Breast epithelium (tissue), 3 donors: Measurements from ENCODE around the gene CDH18.

Source experiments
- CTCF ChIP-seq, 3 donors: fragments of 450-650 bp; IDR thresholded peaks; one replicate each; pipeline ENCODE4 v1.5.1; 2016 to 2017; ENCODE audit warnings: antibody characterized with exemption in 3 of 3, mild to moderate bottlenecking in 3 of 3, moderate library complexity in 3 of 3
- POLR2A ChIP-seq: fragments of 450-650 bp; IDR thresholded peaks from one replicate; pipeline ENCODE4 v1.6.1; 2016; ENCODE audit warnings: antibody characterized with exemption, mild to moderate bottlenecking, moderate library complexity
- POLR2AphosphoS5 ChIP-seq, 3 donors: sonication (generic); formaldehyde crosslinking; IDR thresholded peaks; one replicate each; pipeline ENCODE4 v1.6.1; 2017; ENCODE audit warnings: antibody characterized with exemption in 3 of 3

GRCh38 chr5:19866090-19866450, 121.9 kb downstream of the CDH18 start:
- no peak for TF ChIP-seq POLR2AphosphoS5 (IDR thresholded peaks at IDR 0.05)
- no peak for TF ChIP-seq CTCF (IDR thresholded peaks at IDR 0.05)
- TF ChIP-seq POLR2A, result no peak
